ENCODE results near the gene F10.
A peak's percentile ranks its signal among the peaks of the same experiment; 100 is the strongest.

Gene F10

DNA sequence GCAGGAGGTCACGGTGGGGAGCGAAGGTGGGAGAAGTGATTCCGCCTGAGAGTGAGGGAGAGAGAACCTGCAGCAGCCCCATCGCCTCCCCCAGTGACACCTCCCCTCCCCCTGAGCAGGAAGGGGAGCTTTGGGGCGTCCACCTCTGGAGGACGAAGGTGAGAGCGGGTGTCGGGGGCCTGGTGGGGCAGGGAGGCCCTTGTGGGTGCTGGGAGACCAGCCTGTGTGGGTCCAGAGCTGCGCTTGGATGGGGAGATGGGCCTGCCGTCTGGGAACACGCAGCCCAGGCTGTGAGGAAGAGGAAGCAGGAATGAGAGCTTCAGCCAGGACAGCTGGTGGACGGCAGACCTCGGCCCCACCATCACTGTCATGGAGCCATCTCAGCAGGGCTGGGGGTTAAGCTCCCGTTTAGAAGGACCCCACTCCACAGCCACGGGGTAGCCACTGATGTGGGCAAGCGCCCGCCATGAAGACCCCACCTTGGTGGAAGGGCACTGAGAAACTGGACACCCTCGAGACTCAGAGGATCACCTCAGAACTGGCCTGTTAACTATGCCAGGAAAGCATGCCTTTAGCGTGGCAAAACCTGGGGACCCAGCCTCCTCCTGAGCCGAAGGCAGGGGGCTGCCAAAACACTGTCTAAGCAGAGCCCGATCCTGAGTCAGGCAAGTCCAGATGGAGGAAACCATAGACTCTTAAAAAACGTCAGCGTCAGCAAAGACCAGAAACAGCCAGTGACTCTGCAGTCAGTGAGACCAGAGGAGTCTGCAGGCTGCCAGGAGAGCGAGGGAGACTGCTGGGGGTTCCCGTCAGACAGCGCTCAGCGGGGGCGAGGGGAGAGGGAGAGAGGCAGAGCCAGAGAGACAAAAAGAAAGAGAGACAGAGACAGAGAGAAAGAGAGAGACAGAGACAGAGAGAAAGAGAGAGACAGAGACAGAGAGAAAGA lies 29.4 kb downstream of the F10 start:
- no peak overlapping the region for H3K4me3 ChIP-seq (replicated peaks; ENCODE audit: insufficient read depth, low read length)
- H3K27me3 ChIP-seq (ENCODE audit: insufficient read depth, poor library complexity, severe bottlenecking), result no peaks in the 10 kb centered on the region
- DNase-seq (ENCODE audit: low read depth in 1 of 2, low spot score in 1 of 2), result no peak
- TF ChIP-seq GABPA (IDR thresholded peaks at IDR 0.05; ENCODE audit: low read depth) (no peak), POLR2AphosphoS5 (IDR thresholded peaks at IDR 0.05; ENCODE audit: low read depth) (no peak), SPI1 (IDR thresholded peaks at IDR 0.05; ENCODE audit: borderline replicate concordance, low read depth) (no peak)
- TF ChIP-seq, protein P1, sequence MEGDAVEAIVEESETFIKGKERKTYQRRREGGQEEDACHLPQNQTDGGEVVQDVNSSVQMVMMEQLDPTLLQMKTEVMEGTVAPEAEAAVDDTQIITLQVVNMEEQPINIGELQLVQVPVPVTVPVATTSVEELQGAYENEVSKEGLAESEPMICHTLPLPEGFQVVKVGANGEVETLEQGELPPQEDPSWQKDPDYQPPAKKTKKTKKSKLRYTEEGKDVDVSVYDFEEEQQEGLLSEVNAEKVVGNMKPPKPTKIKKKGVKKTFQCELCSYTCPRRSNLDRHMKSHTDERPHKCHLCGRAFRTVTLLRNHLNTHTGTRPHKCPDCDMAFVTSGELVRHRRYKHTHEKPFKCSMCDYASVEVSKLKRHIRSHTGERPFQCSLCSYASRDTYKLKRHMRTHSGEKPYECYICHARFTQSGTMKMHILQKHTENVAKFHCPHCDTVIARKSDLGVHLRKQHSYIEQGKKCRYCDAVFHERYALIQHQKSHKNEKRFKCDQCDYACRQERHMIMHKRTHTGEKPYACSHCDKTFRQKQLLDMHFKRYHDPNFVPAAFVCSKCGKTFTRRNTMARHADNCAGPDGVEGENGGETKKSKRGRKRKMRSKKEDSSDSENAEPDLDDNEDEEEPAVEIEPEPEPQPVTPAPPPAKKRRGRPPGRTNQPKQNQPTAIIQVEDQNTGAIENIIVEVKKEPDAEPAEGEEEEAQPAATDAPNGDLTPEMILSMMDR (IDR thresholded peaks at IDR 0.05; ENCODE audit: insufficient read depth, low read length), result no peak
- TF ChIP-seq, protein P2, sequence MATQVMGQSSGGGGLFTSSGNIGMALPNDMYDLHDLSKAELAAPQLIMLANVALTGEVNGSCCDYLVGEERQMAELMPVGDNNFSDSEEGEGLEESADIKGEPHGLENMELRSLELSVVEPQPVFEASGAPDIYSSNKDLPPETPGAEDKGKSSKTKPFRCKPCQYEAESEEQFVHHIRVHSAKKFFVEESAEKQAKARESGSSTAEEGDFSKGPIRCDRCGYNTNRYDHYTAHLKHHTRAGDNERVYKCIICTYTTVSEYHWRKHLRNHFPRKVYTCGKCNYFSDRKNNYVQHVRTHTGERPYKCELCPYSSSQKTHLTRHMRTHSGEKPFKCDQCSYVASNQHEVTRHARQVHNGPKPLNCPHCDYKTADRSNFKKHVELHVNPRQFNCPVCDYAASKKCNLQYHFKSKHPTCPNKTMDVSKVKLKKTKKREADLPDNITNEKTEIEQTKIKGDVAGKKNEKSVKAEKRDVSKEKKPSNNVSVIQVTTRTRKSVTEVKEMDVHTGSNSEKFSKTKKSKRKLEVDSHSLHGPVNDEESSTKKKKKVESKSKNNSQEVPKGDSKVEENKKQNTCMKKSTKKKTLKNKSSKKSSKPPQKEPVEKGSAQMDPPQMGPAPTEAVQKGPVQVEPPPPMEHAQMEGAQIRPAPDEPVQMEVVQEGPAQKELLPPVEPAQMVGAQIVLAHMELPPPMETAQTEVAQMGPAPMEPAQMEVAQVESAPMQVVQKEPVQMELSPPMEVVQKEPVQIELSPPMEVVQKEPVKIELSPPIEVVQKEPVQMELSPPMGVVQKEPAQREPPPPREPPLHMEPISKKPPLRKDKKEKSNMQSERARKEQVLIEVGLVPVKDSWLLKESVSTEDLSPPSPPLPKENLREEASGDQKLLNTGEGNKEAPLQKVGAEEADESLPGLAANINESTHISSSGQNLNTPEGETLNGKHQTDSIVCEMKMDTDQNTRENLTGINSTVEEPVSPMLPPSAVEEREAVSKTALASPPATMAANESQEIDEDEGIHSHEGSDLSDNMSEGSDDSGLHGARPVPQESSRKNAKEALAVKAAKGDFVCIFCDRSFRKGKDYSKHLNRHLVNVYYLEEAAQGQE (IDR thresholded peaks at IDR 0.05; ENCODE audit: insufficient replicate concordance, low read depth), result no peak
- no peak overlapping the region for H3K27ac ChIP-seq (replicated peaks)

DNA sequence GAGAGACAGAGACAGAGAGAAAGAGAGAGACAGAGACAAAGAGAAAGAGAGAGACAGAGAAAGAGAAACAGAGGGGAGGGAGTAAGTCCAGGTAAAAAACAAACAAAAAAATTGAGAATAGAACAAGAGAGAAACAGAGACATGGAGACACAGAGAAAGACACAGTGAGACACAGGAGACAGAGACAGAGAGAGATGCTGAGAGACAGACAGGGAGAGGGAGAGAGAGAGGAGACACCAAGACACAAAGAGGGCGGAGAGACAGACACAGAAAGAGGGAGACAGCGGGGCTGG lies 30.0 kb downstream of the F10 start:
- no peak for TF ChIP-seq POLR2AphosphoS5 (IDR thresholded peaks at IDR 0.05; ENCODE audit: low read depth)
- Histone ChIP-seq H3K27ac (replicated peaks) (no peak overlapping the region), H3K27me3 (ENCODE audit: insufficient read depth, poor library complexity, severe bottlenecking) (no peaks in the 10 kb centered on the region), H3K4me3 (replicated peaks; ENCODE audit: insufficient read depth, low read length) (no peak overlapping the region)
- no peak for DNase-seq (ENCODE audit: low read depth in 1 of 2, low spot score in 1 of 2)

DNA sequence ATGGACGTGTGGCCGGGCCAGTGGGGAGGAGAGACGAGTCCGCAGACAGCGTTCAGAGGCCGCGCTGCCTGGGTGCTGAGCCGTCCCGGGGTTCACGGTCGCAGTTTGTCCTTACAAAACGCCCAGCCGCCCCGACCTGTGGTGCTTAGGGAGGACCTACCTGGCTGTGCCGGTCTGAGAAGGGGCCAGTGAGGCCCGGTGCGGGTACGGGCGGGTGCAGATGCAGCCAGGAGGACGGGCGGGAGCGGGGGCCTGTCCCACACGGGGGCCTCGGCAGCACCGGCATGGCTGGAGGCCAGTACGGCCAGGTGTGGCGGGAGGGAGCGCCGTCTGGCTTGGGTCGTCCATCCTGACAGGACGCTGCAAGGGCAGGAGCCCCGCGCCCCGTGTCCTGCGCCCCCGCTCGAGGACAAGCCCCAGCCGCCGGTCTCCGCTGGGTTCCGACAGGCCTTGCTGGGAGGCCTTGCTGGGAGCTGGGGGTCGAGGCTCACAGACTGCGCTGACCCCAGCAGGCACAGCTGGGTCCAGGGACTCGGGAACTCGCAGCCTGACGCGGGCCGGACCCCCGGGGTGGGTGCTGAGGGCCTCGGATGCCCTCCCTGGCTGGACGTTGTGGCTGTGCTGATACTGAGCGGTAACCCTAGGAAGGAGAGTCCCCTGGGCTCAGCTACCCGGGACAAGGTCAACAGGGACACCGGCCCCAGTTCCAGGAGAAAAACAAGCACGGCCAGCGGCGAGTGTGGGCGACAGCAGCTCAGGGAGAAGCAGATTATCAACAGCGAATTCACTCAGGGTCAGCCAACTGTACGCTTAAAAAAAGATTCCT lies 30.6 kb downstream of the F10 start:
- no peaks in the 10 kb centered on the region for H3K27me3 ChIP-seq (ENCODE audit: insufficient read depth, poor library complexity, severe bottlenecking)
- TF ChIP-seq GABPA (IDR thresholded peaks at IDR 0.05; ENCODE audit: low read depth) (no peak), POLR2AphosphoS5 (IDR thresholded peaks at IDR 0.05; ENCODE audit: low read depth) (no peak), SPI1 (IDR thresholded peaks at IDR 0.05; ENCODE audit: borderline replicate concordance, low read depth) (no peak)
- TF ChIP-seq, protein P1 (IDR thresholded peaks at IDR 0.05; ENCODE audit: insufficient read depth, low read length), result no peak
- TF ChIP-seq, protein P2 (IDR thresholded peaks at IDR 0.05; ENCODE audit: insufficient replicate concordance, low read depth), result no peak
- H3K4me3 ChIP-seq (replicated peaks; ENCODE audit: insufficient read depth, low read length), result peak overlapping the region; percentile 16
- H3K27ac ChIP-seq (replicated peaks), result peak overlapping the region; percentile 24
- DNase-seq (ENCODE audit: low read depth in 1 of 2, low spot score in 1 of 2), result peak in 1 of 2 experiments; percentile 22
